COR-L47 (cell line): Measurements from ENCODE around the gene TMEM126B.
"Not testable (repeated sequence)": the region's sequence is repeated elsewhere in the genome, so short reads cannot be mapped to it uniquely, and the experiment has no call there.

Experiments
- DNase-seq: peaks from one replicate; lab custom pipeline; 2025; lab: John Stamatoyannopoulos, UW

Gene TMEM126B

GRCh38 chr11:85647604-85648299 lies 19.4 kb downstream of the TMEM126B start, which contains the start of gene TMEM126A:
TSS of gene TMEM126A (plus strand) at chr11:85647967. CDS start at chr11:85650256, 2,289 bp downstream.
- peak; percentile 83 for DNase-seq

- DNase-seq, result no peak
These were observed 22.7 kb downstream of the TMEM126B start for GRCh38 chr11:85651118-85651517.

- DNase-seq, result no peak
These were observed 24.5 kb downstream of the TMEM126B start for GRCh38 chr11:85652786-85653447.

DNA sequence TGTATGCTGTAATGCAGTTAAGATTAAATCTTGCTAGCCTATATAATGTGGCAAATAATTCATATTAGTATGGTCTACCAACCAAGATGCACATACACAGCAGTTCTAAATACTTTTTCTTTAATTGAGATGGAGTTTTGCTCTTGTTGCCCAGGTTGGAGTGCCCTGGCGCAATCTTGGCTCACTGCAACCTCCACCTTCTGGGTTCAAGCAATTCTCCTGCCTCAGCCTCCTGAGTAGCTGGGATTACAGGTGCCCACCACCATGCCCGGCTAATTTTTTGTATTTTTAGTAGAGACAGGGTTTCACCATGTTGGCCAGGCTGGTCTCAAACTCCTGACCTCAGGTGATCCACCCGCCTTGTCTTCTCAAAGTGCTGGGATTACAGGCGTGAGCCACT lies 25.9 kb downstream of the TMEM126B start:
- DNase-seq, result not testable (repeated sequence)

GRCh38 chr11:85656777-85657176 lies 28.4 kb downstream of the TMEM126B start:
- no peak for DNase-seq

DNA sequence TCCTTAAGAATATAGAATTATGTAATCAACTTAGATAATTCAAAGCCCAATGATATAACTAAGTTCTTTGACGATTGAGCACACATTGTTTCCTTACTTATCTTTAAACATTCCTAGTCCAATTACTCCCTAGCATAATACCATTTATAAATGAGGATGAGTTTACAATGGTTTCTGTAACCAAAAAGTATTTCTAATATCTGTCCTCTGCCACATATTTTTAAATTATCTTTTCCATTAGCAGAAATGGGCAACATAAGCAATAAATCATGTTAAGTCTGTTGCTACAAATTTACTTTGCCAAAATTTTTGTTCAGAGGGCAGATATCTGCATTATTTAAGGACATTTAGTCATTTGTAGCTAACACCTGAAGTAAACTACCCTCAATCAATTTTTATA lies 29.8 kb downstream of the TMEM126B start:
- no peak for DNase-seq

- no peak for DNase-seq
These were observed 33.7 kb downstream of the TMEM126B start for GRCh38 chr11:85661972-85662664.

DNA sequence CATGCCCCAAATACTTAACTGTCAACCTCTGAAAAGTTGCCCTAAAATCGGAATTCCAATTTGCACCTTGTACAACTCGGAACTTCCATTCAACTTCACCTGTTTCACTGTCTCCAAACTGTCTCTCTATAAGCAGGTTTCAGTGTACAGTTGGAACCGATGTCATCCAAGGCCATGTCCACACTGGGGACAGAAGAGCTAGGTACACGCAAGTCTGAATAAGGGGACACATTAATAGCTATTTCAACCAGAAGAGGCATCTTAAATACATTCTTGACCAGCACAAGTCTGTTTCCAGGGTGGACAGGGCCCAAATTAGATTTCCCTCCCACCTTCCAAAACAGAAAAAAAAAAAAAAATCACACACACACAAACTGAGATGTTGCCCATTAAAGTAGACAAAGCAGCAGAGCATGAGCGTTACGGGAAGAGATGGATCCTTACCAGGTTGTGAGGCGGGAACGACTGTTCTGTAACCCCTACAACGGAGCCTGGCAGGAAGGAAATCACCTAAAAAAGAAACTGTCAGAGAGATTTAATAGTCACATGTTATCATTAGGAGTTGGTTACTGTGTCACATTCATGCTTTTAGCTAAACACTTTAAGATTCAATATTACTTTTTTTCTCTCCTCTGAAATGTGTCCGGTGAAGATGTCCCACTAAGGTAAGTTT lies 34.8 kb downstream of the TMEM126B start:
- no peak for DNase-seq

DNA sequence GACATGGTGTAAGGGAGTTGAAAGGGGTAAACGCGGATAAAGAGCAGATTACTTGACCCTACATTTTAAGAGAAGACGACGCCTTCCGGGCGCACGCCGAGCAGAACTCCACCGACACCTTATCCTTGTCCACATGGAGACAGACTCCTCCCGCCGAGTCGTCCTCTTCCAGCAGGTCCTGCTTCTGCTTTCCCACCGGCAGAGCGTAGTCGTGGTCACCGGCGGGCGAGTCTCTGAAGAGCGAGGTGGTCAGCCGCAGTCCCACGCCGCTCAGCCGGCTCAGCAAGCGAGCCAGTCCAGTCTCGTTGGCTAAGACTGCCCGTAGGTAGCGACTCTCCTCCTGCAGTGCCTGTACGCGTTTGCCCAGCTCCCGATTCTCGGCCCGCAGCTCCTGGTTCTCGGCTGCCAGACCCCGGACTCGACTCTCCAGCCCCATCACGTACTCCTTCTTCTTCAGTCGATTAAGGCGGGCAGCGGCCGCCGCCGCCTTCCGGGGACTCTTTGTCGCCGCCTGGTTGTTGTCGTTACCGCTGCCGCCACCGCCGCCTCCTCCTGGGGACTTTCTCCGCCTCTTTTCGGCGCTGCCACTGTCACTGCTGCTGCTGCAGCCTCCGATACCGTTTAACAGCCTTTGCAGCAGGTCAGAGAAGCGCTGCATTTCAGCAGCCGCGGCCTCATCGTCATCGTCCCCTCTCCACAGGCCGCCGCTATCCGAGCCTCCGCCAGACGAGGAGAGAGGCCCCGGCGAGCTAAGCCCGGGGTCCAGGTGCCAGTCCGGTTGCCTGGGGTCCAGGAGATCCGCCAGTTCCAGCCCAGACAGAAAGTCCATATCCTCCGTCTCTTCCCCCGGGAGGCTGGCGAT lies 35.6 kb downstream of the TMEM126B start:
- peak; percentile 77 for DNase-seq

DNA sequence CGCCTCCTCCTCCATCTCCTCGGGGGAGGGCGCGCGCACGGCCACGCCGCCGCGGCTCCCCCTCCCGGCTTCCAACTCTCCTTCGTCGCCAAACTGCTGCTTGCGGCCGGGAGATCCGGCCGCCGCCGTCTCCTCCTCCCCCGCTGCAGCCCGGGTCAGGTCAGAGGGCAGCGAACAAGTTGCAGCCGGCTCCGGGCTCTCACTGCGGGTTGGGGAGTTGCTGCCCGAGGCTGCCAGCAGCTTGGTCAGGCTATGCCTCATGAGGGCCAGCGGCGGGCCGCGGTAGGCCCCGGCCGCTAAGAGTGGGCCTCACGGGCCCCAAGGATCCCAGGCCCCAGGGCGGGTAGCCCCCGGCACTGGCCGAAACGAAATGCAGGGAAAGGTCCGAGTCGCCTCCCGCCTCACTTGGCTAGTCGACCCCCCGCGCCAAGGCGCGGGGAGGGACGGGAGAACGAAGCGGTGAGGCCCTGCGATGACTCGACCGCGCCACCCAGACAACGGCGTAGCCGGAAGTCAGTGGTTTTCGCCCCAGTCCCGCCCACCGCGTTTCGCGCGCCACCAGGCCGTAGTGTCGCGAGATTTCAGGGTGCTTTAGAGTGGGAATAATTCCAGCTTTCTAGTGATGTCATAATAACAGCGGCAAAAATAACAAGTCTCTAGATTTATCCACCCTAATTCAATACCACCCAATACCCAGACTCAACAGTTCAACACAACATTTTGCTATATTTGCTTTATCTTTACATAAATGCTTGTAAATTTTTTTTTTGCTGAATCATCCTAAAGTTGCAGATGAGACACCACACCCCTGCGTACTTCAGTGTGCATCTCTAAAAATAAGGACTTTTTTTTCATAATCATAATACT lies 36.5 kb downstream of the TMEM126B start, which contains the start of gene CREBZF:
TSS of gene CREBZF (minus strand) at position 515 of the 867 bp plus-strand sequence. CDS start at position 261, 254 bp downstream.
- peak; percentile 94 for DNase-seq

- DNase-seq, result no peak
These were observed 37.3 kb downstream of the TMEM126B start for GRCh38 chr11:85665733-85666132.

DNA sequence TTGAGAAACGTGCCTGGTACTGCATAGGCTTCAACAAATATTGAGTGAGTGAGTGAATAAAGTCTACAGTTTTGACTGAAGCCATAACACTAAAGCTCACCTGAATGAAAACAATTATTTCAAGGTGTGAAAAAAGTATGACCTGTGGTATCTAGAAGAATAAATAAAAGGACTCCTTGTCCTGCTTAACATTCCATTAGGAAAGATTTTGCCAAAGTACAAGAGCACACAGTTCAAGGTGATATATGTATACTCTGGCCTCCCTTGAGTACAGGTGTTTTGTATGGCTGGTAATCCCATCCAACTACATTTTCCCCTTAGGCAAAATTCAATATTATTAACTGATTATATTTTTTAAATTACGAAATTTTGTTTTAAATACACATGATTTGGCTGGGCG lies 38.3 kb downstream of the TMEM126B start:
- no peak for DNase-seq

DNA sequence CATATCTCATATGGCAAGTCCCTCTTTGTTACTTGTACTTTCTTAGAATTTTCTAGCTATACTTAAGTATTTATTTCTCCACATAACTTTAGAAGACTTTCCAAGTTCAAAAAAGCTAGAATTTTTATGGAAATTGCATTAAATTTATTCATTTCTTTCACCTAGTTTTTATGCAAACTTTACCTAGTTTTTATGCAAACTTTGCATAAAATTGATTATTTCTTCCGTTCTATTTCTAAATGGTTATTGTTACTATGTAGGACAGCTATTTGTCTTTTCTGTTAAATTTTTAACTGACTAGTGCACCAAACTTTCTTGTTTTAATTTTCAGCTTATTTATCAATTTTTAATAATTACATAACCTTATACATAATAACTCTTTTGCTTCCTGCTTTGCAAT lies 39.8 kb downstream of the TMEM126B start:
- no peak for DNase-seq

GRCh38 chr11:85670949-85671663 lies 42.7 kb downstream of the TMEM126B start:
- not testable (repeated sequence) for DNase-seq

DNA sequence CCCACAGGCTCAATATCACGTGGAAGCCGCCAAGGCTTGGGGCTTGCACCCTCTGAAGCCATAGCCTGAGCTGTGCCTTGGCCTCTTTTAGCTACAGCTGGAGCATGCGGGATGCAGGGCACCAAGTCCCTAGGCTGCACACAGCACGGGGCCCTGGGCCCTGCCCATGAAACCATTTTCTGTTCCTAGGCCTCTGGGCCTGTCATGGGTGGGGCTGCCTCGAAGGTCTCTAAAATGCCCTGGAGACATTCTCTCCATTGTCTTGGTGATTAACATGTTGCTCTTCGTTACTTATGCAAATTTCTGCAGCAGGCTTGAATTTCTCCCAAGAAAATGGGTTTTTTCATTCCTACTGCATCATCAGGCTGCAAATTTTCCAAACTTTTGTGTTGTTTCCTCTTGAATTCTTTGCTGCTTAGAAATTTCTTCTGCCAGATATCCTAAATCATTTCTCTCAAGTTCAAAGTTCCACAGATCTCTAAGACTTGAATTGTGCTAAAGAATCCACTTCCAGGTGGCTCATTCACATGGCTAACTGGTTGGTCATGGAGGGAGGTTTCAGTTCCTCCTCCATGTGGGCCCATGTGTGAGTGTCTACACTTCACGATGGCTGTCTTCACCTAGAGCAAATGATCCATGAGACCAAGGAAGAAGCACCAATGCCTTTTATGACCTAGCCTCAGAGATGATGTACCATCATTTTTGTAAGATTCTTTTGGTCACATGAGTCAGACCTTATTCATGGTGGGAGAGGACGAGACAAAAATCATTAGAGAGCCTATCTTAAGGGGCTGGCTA lies 43.9 kb downstream of the TMEM126B start:
- DNase-seq, result no peak

- no peak for DNase-seq
These were observed 45.0 kb downstream of the TMEM126B start for GRCh38 chr11:85673393-85673792.

GRCh38 chr11:85679576-85679975 lies 51.2 kb downstream of the TMEM126B start:
- DNase-seq, result no peak

DNA sequence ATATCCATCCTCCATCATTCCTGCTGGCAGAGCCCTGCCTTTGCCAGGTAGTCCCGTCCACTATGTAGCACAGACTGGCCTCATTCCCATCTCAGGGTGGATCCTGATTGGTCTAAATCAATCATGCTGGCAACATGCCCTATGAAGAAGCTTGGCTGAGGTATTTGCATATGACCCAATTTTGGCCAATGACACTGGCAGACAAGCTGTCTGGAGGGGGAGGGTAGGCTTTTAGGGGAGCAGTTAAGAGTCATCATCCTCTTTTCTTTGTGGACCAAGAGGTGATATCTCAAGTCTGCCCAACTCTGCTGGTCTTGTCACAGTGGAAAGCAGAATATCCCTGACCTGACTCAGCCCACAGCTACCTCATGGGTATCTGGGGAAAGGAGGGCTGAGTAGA lies 52.5 kb downstream of the TMEM126B start:
- no peak for DNase-seq
